ENCODE results near the gene ARID2.

DNA sequence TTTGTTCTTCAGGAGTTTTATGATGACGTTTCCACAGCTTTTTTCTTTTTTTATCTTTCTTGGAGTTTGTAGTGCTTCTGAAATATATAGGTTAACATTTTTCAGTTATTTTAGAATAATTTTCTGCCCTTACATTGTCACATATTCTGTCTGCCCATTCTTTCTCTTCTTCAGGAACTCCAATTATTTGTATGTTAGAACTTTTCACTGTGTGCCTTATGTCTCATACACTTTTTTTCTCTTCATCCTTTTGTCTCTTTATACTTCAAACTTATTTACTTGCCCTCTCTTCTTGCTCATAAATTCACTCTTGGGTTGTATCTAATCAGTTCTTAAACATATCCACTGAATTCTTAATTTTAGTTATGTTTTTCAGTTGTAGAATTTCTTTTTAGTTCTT lies 105.3 kb downstream of the ARID2 start:
- TF ChIP-seq, protein P1, sequence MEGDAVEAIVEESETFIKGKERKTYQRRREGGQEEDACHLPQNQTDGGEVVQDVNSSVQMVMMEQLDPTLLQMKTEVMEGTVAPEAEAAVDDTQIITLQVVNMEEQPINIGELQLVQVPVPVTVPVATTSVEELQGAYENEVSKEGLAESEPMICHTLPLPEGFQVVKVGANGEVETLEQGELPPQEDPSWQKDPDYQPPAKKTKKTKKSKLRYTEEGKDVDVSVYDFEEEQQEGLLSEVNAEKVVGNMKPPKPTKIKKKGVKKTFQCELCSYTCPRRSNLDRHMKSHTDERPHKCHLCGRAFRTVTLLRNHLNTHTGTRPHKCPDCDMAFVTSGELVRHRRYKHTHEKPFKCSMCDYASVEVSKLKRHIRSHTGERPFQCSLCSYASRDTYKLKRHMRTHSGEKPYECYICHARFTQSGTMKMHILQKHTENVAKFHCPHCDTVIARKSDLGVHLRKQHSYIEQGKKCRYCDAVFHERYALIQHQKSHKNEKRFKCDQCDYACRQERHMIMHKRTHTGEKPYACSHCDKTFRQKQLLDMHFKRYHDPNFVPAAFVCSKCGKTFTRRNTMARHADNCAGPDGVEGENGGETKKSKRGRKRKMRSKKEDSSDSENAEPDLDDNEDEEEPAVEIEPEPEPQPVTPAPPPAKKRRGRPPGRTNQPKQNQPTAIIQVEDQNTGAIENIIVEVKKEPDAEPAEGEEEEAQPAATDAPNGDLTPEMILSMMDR (conservative IDR thresholded peaks at IDR 0.05; ENCODE audit: low read length) = no peak
- TF ChIP-seq EZH2phosphoT487 (IDR thresholded peaks at IDR 0.05; ENCODE audit: borderline replicate concordance, low read depth, low read length) = no peak

Measured in OCI-LY7 (cell line).